Neural cell (in vitro differentiated cells): Measurements from ENCODE around the gene NARF. TPM values are rescaled to one million over a fixed set of nuclear protein-coding genes. Genes with fewer than 3 reads are reported as not detected.

Experiments
- H2AFZ ChIP-seq: fragments of 200-600, 300-800 bp; sonication (generic), shearing (Covaris generic); 2 replicates; pipeline ENCODE4 v1.6.0; 2014; ENCODE audit warnings: low read depth, mild to moderate bottlenecking, antibody characterized with exemption, low read length, moderate library complexity
- H3F3A ChIP-seq: fragments of 200-600 bp; shearing (Covaris generic); 2 replicates; pipeline ENCODE4 v1.6.1; 2016; ENCODE audit warnings: mild to moderate bottlenecking, moderate library complexity, mixed read lengths, antibody characterized with exemption, low read length; ENCODE audit not compliant: insufficient read depth, poor library complexity, severe bottlenecking
- H3K27ac ChIP-seq: fragments of 200-600, 300-800 bp; sonication (generic), shearing (Covaris generic); 2 replicates; pipeline ENCODE4 v1.5.1; 2014; ENCODE audit warnings: mild to moderate bottlenecking, low read length, moderate library complexity
- H3K27me3 ChIP-seq: fragments of 300-800, 200-600 bp; sonication (generic), shearing (Covaris generic); 2 replicates; pipeline ENCODE4 v1.6.0; 2014; ENCODE audit warnings: mild to moderate bottlenecking, low read depth, low read length, moderate library complexity; ENCODE audit not compliant: insufficient read depth
- H3K36me3 ChIP-seq: fragments of 300-800, 200-600 bp; sonication (generic), shearing (Covaris generic); 2 replicates; pipeline ENCODE4 v1.5.1; 2014; ENCODE audit warnings: mild to moderate bottlenecking, antibody characterized with exemption, low read length, moderate library complexity; ENCODE audit not compliant: insufficient read depth
- H3K4me2 ChIP-seq: fragments of 300-800, 200-600 bp; sonication (generic), shearing (Covaris generic); 2 replicates; pipeline ENCODE4 v1.6.0; 2014; ENCODE audit warnings: mild to moderate bottlenecking, low read length
- H3K4me3 ChIP-seq: fragments of 300-800, 200-600 bp; sonication (generic), shearing (Covaris generic); 2 replicates; pipeline ENCODE4 v1.5.1; 2014; ENCODE audit warnings: mild to moderate bottlenecking, low read length, moderate library complexity
- H3K79me2 ChIP-seq: fragments of 200-600 bp; shearing (Covaris generic); replicated peaks from 2 replicates; pipeline ENCODE4 v1.6.0; 2014; ENCODE audit warnings: mild to moderate bottlenecking, low read length, moderate library complexity; ENCODE audit not compliant: insufficient read depth
- H3K9ac ChIP-seq: fragments of 300-800, 200-600 bp; sonication (generic), shearing (Covaris generic); 2 replicates; pipeline ENCODE4 v1.6.1; 2016; ENCODE audit warnings: mild to moderate bottlenecking, low read length, mixed read lengths
- H3K9me2 ChIP-seq: fragments of 200-600 bp; shearing (Covaris generic); 2 replicates; pipeline ENCODE4 v1.6.1; 2016; ENCODE audit warnings: mild to moderate bottlenecking, low read length, mixed read lengths; ENCODE audit not compliant: insufficient read depth
- H3K9me3 ChIP-seq: fragments of 200-600, 300-800 bp; sonication (generic), shearing (Covaris generic); 2 replicates; pipeline ENCODE4 v1.6.1; 2016; ENCODE audit warnings: mild to moderate bottlenecking, mixed run types, low read length, moderate library complexity, mixed read lengths
- H4K20me1 ChIP-seq: fragments of 200-600 bp; shearing (Covaris generic); 2 replicates; pipeline ENCODE4 v1.6.1; 2016; ENCODE audit warnings: mild to moderate bottlenecking, mixed run types; ENCODE audit not compliant: insufficient read depth
- CTCF ChIP-seq: fragments of 450-650 bp; IDR thresholded peaks from 2 replicates; pipeline ENCODE4 v1.5.1; 2014; ENCODE audit warnings: antibody characterized with exemption, mild to moderate bottlenecking, moderate library complexity; ENCODE audit not compliant: poor library complexity, severe bottlenecking
- EP300 ChIP-seq: fragments of 450-650 bp; conservative IDR thresholded peaks from 2 replicates; pipeline ENCODE4 v1.6.1; 2014; ENCODE audit warnings: antibody characterized with exemption, mild to moderate bottlenecking, moderate library complexity; ENCODE audit not compliant: poor library complexity, severe bottlenecking
- EZH2 ChIP-seq: fragments of 200-600, 300-800 bp; shearing (Covaris generic), sonication (generic); IDR thresholded peaks from 2 replicates; pipeline ENCODE4 v1.6.1; 2014; ENCODE audit warnings: antibody characterized with exemption, low read length, borderline replicate concordance, mild to moderate bottlenecking; ENCODE audit not compliant: insufficient read depth, poor library complexity, severe bottlenecking
- MXI1 ChIP-seq: fragments of 450-650 bp; conservative IDR thresholded peaks from 2 replicates; pipeline ENCODE4 v1.6.1; 2014; ENCODE audit warnings: antibody characterized with exemption, mild to moderate bottlenecking; ENCODE audit not compliant: poor library complexity, severe bottlenecking
- POLR2AphosphoS5 ChIP-seq: IDR thresholded peaks from 2 replicates; pipeline ENCODE4 v1.6.1; 2012
- RAD21 ChIP-seq: fragments of 450-650 bp; conservative IDR thresholded peaks from 2 replicates; pipeline ENCODE4 v1.6.1; 2014; ENCODE audit warnings: antibody characterized with exemption, mild to moderate bottlenecking, moderate library complexity
- REST ChIP-seq: IDR thresholded peaks from 2 replicates; pipeline ENCODE4 v1.6.1; 2012; ENCODE audit warnings: borderline replicate concordance
- SMC3 ChIP-seq: fragments of 450-650 bp; conservative IDR thresholded peaks from 2 replicates; pipeline ENCODE4 v1.6.1; 2014; ENCODE audit warnings: antibody characterized with exemption, mild to moderate bottlenecking, moderate library complexity; ENCODE audit not compliant: poor library complexity
- TAF1 ChIP-seq: IDR thresholded peaks from 2 replicates; pipeline ENCODE4 v1.6.1; 2012; ENCODE audit warnings: low read depth
- polyA plus RNA-seq: library from polyadenylated mRNA; depleted of rRNA; stranded (reverse); fragments of >200 nt; gene quantifications from 2 replicates; pipeline ENCODE4 v1.2.3, GENCODE V29; 2014

NARF gene
- polyA plus RNA-seq, 1 donor from 2014 or later, result 243 TPM

- H3K27me3 ChIP-seq, result no peaks in the 10 kb centered on the region
- no peaks in the 10 kb centered on the region for H3F3A ChIP-seq
- no peaks in the 10 kb centered on the region for H3K9me3 ChIP-seq
- H3K36me3 ChIP-seq, result no peaks in the 10 kb centered on the region
- H3K4me2 ChIP-seq, result no peak overlapping the region
- TF ChIP-seq RAD21 (no peak), EP300 (no peak), MXI1 (no peak)
- H3K4me3 ChIP-seq, result no peak overlapping the region
- H3K79me2 ChIP-seq, result no peaks in the 10 kb centered on the region
- no peak overlapping the region for H3K27ac ChIP-seq
- no peaks in the 10 kb centered on the region for H3K9me2 ChIP-seq
- no peak overlapping the region for H3K9ac ChIP-seq
- no peak overlapping the region for H2AFZ ChIP-seq
- H4K20me1 ChIP-seq, result no peaks in the 10 kb centered on the region
Measured at GRCh38 chr17:82438401-82439193, 19.9 kb upstream of the NARF start.

- H3K4me2 ChIP-seq, result no peak overlapping the region
- H3F3A ChIP-seq, result no peaks in the 10 kb centered on the region
- H3K4me3 ChIP-seq, result no peak overlapping the region
- H3K27ac ChIP-seq, result no peak overlapping the region
- H3K9me2 ChIP-seq, result no peaks in the 10 kb centered on the region
- no peaks in the 10 kb centered on the region for H3K79me2 ChIP-seq
- H3K9me3 ChIP-seq, result no peaks in the 10 kb centered on the region
- H2AFZ ChIP-seq, result no peak overlapping the region
- H3K9ac ChIP-seq, result no peak overlapping the region
- no peaks in the 10 kb centered on the region for H3K27me3 ChIP-seq
- no peak for TF ChIP-seq RAD21
- no peak for TF ChIP-seq POLR2AphosphoS5
- no peak for TF ChIP-seq MXI1
- TF ChIP-seq REST, result no peak
- no peak for TF ChIP-seq CTCF
- H3K36me3 ChIP-seq, result no peaks in the 10 kb centered on the region
- H4K20me1 ChIP-seq, result no peaks in the 10 kb centered on the region
Measured at GRCh38 chr17:82439194-82439828, 19.2 kb upstream of the NARF start.

- Histone ChIP-seq H3K36me3 (no peaks in the 10 kb centered on the region), H3K27me3 (no peaks in the 10 kb centered on the region), H3F3A (no peaks in the 10 kb centered on the region), H3K4me2 (no peak overlapping the region), H3K9me2 (no peaks in the 10 kb centered on the region), H3K4me3 (no peak overlapping the region), H3K9me3 (no peaks in the 10 kb centered on the region), H3K9ac (no peak overlapping the region), H4K20me1 (no peaks in the 10 kb centered on the region), H2AFZ (no peak overlapping the region), H3K27ac (no peak overlapping the region), H3K79me2 (no peaks in the 10 kb centered on the region)
- TF ChIP-seq REST (no peak), SMC3 (no peak), POLR2AphosphoS5 (no peak), RAD21 (no peak), MXI1 (no peak), EZH2 (no peak), TAF1 (no peak)
Measured at GRCh38 chr17:82439829-82440365, 18.6 kb upstream of the NARF start.
